ENCODE data around the gene NFAT5.

GRCh38 chr16:69701452-69701851 is 135.7 kb downstream of the NFAT5 start:
- TF ChIP-seq FOS (IDR thresholded peaks at IDR 0.05; ENCODE audit: borderline replicate concordance, insufficient read depth, low read length), result no peak
- no peak for TF ChIP-seq POLR2A (IDR thresholded peaks at IDR 0.05; ENCODE audit: low read depth, low read length)
- no peak for TF ChIP-seq CTCF (IDR thresholded peaks at IDR 0.05; ENCODE audit: extremely low read depth in 1 of 2, insufficient read depth in 1 of 2, low read depth in 1 of 2, low read length in 2 of 2)
- no peak for TF ChIP-seq POLR2AphosphoS5 (IDR thresholded peaks at IDR 0.05; ENCODE audit: insufficient read depth, low read depth, low read length)
- no peak for TF ChIP-seq EZH2 (IDR thresholded peaks at IDR 0.05; ENCODE audit: borderline replicate concordance, low read depth, low read length, severe bottlenecking)

Data from endothelial cell of umbilical vein (primary cell).